Skeletal muscle satellite cell (primary cell): ENCODE data around the gene FGD5.

ENCODE experiments used
- H3K27me3 ChIP-seq: 2 replicates; pipeline ENCODE4 v1.7.0; 2013; ENCODE audit warnings: low read length; ENCODE audit not compliant: control insufficient read depth, insufficient read depth
- H3K36me3 ChIP-seq: 2 replicates; pipeline ENCODE4 v1.7.0; 2013; ENCODE audit warnings: mild to moderate bottlenecking, control low read depth, low read length; ENCODE audit not compliant: insufficient read depth
- H3K4me1 ChIP-seq: 2 replicates; pipeline ENCODE4 v1.7.0; 2013; ENCODE audit warnings: low read length; ENCODE audit not compliant: control insufficient read depth, insufficient read depth
- H3K4me2 ChIP-seq: 2 replicates; pipeline ENCODE4 v1.7.0; 2013; ENCODE audit warnings: mild to moderate bottlenecking, low read length
- H3K4me3 ChIP-seq: 2 replicates; pipeline ENCODE4 v1.7.0; 2013; ENCODE audit warnings: low read length
- H3K9ac ChIP-seq: 2 replicates; pipeline ENCODE4 v1.7.0; 2013; ENCODE audit warnings: mild to moderate bottlenecking, low read depth, low read length, moderate library complexity
- H3K9me3 ChIP-seq: replicated peaks from 2 replicates; pipeline ENCODE4 v1.7.0; 2013; ENCODE audit warnings: mild to moderate bottlenecking, control low read depth, low read length

Gene FGD5

DNA sequence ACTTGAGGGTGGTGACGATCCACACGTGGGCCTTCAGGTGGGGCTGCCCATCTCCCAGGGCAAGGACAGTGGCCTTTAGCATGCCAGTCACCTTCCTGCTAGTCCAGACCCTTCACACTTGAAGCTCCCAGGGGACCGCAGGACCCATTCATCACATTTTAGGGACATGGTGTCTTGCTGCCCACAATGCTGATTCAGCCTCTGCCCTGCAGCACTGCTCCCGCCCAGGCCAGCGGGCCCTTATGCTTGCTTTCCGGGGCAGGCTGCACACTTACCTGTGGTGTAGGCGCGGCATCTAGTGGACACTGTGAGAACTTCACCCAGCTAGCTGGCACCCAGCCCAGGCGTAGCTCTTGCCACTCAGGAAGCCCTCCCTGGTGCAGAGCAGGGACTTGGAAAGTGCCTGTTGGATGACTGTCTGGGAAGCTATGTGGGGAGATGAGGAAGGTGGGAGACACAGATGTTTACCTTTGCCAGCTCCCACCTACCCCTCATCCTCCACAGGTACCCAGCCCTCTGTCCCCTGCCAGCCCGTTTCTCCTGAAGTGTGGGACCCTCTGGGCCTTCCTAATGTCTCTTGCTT lies 102.4 kb downstream of the FGD5 start:
- Histone ChIP-seq H3K4me2 (peak overlapping the region; percentile 47), H3K27me3 (peaks cover 16% of the 10 kb centered on the region), H3K4me1 (peaks cover 2% of the 10 kb centered on the region), H3K9ac (no peak overlapping the region), H3K9me3 (no peaks in the 10 kb centered on the region), H3K36me3 (no peaks in the 10 kb centered on the region), H3K4me3 (no peak overlapping the region)

DNA sequence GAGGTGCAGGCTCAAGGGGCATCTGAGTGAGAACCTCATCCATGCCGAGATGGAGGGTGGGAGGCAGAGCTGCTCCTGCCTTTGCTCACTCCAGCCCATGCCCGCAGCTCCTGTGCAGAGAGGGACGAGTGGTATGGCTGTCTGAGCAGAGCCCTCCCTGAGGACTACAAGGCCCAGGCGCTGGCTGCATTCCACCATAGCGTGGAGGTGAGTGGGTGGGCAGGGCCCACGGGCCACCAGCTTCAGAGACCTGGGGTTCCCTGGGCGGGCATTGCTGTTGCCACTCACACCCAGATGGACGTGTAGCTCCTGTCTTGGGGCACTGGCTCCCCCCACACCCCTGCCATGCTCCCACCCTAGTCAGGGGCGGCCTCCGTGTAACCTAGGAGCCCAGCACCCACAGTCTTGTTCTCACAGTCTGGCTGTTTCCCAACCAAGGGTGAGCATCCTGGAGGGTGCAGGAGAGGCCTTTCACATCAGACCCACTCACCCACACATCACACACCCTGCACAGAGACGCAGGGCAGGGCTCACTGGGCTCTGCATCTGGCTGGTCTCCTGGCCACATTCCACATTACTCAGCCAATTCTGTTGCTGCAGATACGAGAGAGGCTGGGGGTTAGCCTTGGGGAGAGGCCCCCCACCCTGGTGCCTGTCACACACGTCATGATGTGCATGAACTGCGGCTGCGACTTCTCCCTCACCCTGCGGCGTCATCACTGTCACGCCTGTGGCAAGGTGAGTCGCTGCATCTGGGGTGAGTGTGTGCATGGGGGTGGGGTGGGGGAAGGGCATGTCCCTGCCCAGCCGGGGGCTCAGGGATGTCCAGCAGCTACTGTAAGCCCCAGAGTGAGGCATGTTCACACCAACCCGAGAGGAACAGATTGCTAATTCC lies 103.3 kb downstream of the FGD5 start:
- H3K27me3 ChIP-seq: peaks cover 12% of the 10 kb centered on the region
- no peaks in the 10 kb centered on the region for H3K36me3 ChIP-seq

DNA sequence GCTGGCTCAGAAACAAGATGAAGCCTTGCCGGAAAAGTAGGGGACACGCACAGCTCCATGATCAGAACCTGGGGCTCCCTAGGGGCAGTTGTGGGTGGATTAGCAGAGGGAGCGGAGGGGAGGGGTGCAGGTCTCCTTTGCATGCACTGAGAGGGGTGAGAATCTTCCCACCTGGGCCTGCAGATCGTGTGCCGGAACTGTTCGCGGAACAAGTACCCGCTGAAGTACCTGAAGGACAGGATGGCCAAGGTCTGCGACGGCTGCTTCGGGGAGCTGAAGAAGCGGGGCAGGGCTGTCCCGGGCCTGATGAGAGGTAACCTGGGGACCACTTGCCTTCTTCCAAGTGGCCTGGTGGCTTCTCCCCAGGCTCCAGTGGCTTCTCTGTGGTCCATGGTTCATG lies 104.1 kb downstream of the FGD5 start:
- H3K4me3 ChIP-seq: no peak overlapping the region
- peaks cover 7% of the 10 kb centered on the region for H3K27me3 ChIP-seq
- H3K9ac ChIP-seq: no peak overlapping the region
- no peak overlapping the region for H3K4me2 ChIP-seq
- no peaks in the 10 kb centered on the region for H3K36me3 ChIP-seq
- peaks cover 2% of the 10 kb centered on the region for H3K4me1 ChIP-seq
- H3K9me3 ChIP-seq: no peaks in the 10 kb centered on the region

More for the DNA sequence above, 103.3 kb downstream of the FGD5 start:
- H3K9ac ChIP-seq: no peak overlapping the region
- H3K4me1 ChIP-seq: peaks cover 2% of the 10 kb centered on the region
- H3K4me2 ChIP-seq: no peak overlapping the region
- H3K4me3 ChIP-seq: no peak overlapping the region
- H3K9me3 ChIP-seq: no peaks in the 10 kb centered on the region

DNA sequence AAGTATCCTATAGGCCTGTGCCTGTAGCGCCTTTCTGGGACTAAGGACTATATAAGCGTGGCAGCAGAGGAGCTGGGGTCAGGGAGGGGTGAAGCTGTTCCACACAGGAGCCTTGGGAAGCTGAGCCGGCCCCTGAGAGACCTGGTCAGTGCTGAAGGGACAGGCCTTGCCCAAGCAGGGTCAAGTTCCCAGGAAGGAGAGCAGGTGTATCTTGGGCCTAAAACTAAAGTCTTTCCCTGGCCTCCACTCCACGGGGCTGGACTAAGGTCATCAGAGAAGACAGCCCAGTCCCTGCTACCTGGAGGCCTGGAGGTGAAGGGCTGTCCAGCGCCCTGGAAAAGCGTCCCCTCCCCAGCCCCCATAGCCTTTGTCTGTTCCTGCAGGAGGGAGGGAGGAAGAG lies 104.7 kb downstream of the FGD5 start:
- Histone ChIP-seq H3K9ac (no peak overlapping the region), H3K4me2 (no peak overlapping the region), H3K4me3 (no peak overlapping the region), H3K36me3 (no peaks in the 10 kb centered on the region), H3K4me1 (peaks cover 2% of the 10 kb centered on the region), H3K27me3 (peaks cover under 1% of the 10 kb centered on the region), H3K9me3 (no peaks in the 10 kb centered on the region)

DNA sequence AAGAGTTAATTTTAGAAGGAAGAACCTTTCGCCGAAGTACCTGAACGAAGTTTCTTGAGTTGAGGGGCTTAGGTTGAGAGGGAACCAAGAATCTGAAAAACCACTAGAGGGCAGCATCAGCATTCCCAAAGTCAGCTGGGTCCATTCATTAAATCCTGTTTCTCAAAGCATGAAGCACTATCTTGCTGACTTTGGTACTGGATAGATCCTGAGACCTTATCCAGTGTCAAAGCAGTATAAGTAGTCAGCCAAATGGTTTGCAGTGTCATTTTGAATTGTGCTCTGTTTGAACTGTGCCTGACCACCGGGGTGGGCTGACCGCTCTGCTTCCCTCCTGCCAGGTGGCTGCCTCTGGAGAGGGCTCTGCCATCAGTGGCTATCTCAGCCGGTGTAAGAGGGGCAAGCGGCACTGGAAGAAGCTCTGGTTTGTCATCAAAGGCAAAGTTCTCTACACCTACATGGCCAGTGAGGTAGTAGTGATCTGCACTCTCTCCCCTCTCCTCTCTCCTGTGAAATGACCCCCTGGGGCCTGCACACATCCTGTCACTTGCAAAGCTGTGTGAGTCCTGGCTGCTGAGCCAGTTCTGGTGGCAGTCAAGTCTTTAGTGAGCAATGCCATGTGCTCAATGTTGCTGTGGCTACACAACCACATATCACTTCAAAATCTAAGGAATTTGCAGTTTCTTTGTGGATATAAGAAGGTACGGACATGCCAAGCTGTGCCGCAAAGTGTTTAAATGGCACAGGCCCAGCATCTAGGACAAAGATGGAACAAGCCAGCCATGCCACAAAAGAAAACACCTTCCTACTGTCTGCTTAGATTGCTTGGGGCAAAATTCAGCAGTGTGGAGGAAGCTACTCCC lies 107.2 kb downstream of the FGD5 start:
- no peaks in the 10 kb centered on the region for H3K36me3 ChIP-seq
- no peak overlapping the region for H3K4me3 ChIP-seq
- H3K4me1 ChIP-seq: peaks cover 1% of the 10 kb centered on the region
- H3K9me3 ChIP-seq: no peaks in the 10 kb centered on the region
- H3K27me3 ChIP-seq: no peaks in the 10 kb centered on the region
- H3K4me2 ChIP-seq: no peak overlapping the region
- no peak overlapping the region for H3K9ac ChIP-seq

DNA sequence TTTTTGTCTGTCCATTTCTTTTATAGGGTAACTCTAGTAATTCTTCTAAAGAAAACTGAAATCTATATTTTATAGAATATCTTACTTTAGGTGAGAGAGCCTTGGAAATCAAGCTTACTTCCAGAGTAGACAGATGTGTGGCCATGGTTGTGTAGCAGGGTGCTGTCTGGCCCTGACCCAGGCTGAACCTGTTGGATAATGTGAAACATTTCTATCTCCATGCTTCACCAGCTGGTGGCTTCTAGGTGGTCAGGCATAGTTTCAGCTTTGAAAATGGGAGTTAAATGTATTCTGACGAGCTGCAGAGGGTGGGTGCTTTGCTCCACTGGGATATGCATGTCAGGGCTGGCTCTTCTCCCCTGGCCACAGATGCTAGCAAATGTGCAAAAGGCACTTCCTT lies 107.8 kb downstream of the FGD5 start:
- no peaks in the 10 kb centered on the region for H3K36me3 ChIP-seq

DNA sequence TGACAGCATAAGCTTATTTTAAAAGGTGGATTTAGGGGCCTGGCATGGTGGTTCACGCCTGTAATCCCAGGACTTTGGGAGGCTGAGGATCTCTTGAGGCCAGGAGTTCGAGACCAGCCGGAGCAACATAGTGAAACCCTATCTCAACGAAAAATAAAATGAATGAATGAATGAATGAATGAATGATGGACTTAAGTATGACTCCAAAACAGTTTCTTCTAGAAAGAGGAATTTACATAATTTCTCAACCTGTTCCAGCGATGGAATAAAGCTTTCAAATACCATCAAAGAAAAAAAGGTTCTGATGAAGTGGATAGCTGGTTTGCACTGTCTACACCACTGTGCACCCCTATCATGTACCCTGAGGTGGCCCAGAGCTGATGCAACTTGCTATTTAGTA lies 108.5 kb downstream of the FGD5 start:
- Histone ChIP-seq H3K4me2 (no peak overlapping the region), H3K9me3 (no peaks in the 10 kb centered on the region), H3K4me1 (no peaks in the 10 kb centered on the region), H3K4me3 (no peak overlapping the region), H3K36me3 (no peaks in the 10 kb centered on the region), H3K9ac (no peak overlapping the region), H3K27me3 (no peaks in the 10 kb centered on the region)

More for the DNA sequence above, 107.8 kb downstream of the FGD5 start:
- no peak overlapping the region for H3K9ac ChIP-seq
- no peaks in the 10 kb centered on the region for H3K27me3 ChIP-seq
- no peaks in the 10 kb centered on the region for H3K9me3 ChIP-seq
- no peak overlapping the region for H3K4me2 ChIP-seq
- H3K4me3 ChIP-seq: no peak overlapping the region
- H3K4me1 ChIP-seq: no peaks in the 10 kb centered on the region

DNA sequence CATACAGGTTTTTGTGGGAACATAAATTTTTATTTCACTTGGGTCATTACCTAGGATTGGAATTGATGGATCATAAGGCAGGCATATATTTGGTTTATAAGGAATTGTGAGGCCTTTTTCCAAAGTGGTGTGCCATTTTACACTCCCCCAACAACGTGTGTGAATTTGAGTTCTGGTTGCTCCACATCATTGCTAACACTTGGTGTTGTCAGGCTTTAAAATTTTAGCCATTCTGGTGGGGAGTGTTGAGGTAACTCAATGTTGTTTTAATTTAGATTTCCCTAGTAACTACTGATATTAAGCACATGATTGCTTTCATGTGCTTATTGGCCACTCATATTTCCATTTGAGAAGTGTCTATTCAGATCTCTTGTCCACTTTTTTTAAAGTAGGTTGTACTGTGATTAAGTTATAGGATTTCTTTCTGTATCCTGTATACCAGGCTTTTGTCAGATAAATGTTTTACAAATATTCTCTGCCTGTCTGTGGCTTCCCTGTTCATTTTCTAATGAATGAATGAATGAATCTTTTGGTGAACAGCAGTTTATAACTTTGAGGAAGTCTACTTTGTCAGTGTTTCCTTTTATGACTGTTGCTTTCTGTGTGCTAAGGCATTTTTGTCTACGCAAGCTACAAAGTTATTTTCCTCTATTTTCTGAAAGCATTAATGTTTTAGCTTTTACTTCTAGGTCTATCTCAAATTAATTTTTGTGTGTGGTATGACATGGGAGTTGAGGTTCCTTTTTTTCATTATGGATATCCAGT lies 110.7 kb downstream of the FGD5 start:
- Histone ChIP-seq H3K4me1 (no peaks in the 10 kb centered on the region), H3K36me3 (no peaks in the 10 kb centered on the region), H3K9ac (no peak overlapping the region), H3K4me3 (no peak overlapping the region), H3K27me3 (no peaks in the 10 kb centered on the region), H3K4me2 (no peak overlapping the region), H3K9me3 (no peaks in the 10 kb centered on the region)

DNA sequence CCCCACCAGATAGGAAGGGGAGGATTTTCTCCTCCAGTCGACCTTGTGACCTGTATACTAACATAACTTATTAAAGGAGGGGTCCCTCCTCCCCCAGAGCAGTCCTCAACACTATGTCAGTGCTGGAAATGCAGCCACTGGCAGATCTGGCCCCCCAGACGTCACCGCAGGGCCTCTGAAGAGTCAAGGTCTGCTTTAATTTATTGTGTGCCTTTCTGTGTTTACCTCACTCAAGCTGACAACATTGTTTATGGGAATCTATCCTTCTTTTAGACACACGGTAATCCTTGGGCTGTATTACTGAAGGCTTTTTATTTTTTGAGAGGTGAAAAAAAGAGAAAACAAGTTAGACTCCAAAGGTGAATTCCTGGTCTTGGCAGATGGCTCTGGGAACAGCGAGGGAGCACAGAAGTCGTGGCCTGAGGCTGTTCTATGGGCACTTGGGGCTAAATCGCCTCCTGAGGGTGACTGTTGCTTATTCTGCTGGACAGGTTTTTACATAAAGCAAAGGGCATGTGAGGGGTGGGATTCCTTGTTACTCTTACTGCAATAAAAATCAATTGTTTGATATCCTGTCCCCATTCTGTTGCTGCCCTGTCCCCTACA lies 115.2 kb downstream of the FGD5 start:
- Histone ChIP-seq H3K4me3 (no peak overlapping the region), H3K36me3 (no peaks in the 10 kb centered on the region), H3K4me1 (no peaks in the 10 kb centered on the region), H3K27me3 (no peaks in the 10 kb centered on the region), H3K9me3 (no peaks in the 10 kb centered on the region), H3K9ac (no peak overlapping the region), H3K4me2 (no peak overlapping the region)

DNA sequence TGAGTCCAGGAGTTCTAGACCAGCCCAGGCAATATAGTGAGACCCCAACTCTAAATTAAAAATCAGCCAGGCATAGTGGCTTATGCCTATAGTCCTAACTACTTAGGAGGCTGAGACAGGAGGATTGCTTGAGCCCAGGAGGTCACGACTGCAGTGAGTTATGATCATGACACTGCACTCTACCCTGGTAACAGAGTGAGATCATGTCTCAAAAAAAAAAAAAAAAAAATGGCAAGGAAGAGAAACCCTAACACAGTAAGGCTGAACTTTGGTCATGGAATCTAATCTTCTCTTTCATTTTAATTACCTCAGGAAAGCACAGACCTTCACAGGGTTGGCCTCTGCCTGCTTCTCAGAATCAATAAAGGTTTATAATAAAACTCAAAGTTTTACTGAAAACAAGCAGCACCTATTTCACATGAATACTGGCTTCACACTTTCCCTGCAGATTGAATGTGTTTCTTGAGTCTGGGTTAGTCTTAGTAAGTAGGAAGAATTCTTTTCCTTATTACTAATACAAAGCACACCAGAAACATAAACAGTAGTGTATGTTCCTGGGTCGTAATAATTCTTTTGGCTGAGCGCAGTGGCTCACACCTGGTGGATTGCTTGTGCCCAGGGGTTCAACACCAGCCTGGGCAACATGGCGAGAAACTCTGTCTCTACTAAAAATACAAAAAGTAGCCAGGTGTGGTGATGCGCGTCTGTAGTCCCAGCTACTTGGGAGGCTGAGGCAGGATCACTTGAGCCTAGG lies 117.0 kb downstream of the FGD5 start:
- Histone ChIP-seq H3K36me3 (no peaks in the 10 kb centered on the region), H3K9me3 (no peaks in the 10 kb centered on the region), H3K27me3 (no peaks in the 10 kb centered on the region), H3K4me1 (no peaks in the 10 kb centered on the region), H3K4me3 (no peak overlapping the region), H3K4me2 (no peak overlapping the region), H3K9ac (no peak overlapping the region)
